GM18868 (cell line): ENCODE measurements around the gene MACO1.
"Not testable (repeated sequence)": the region's sequence is repeated elsewhere in the genome, so short reads cannot be mapped to it uniquely, and the experiment has no call there.

Experiments used
- ATAC-seq: cut with Tn5 transposase; IDR thresholded peaks from one replicate; pipeline ENCODE4 v1.9.1; 2021; ENCODE audit warnings: mild to moderate bottlenecking, moderate library complexity; ENCODE audit not compliant: unreplicated experiment

The MACO1 gene

DNA sequence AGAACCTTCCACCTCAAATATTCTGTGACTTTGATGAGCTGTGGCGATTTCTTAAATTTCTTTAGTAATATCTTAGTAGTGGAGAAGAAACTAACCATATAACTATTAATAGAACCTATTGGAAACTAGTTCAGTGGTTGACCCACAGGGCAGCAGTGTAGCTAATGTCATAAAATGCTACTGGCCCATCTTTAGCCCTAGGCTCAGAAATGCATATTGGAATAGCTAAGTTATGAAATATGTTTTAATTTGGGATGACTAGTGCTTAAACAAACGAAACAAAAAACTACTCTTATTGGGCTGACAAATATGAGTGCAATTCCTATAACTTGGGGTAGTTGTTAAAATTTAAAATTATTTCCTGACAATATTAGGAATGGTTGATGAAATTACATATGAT is 20.2 kb downstream of the MACO1 start:
- no peak for ATAC-seq

- ATAC-seq, result no peak
Observed at GRCh38 chr1:25451908-25452307, 21.2 kb downstream of the MACO1 start.

- no peak for ATAC-seq
Observed at GRCh38 chr1:25456502-25456901, 25.8 kb downstream of the MACO1 start.

- no peak for ATAC-seq
Observed at GRCh38 chr1:25458541-25459298, 28.0 kb downstream of the MACO1 start.

DNA sequence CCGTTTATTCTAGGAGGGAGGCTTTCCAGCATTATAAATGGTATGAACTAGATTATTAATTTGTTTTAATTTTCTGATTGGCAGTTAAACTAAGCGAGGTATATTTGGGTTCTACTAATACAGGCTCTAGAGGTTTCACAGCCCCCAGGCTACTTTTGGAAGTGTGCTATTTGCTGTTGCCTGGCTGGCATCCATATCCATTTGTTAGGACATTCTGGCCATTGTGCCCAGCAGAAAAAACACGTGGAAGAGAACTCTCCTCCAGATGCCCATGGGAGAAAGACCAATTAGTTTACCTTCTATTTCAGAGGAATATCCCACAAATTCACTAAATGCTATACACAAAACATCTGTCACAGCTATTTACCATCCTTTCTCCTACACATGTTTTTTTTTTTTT is 29.3 kb downstream of the MACO1 start:
- ATAC-seq, result no peak

DNA sequence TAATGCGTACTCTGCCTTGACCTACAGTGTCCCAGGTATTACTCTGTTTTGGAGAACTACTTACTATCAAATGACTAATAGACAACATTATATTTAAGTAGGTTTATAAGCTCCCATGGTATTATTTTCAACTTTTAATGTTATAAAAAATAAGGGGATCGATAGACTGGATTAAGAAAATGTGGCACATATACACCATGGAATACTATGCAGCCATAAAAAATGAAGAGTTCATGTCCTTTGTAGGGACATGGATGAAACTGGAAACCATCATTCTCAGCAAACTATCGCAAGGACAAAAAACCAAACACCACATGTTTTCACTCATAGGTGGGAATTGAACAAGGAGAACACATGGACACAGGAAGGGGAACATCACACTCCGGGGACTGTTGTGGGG is 30.1 kb downstream of the MACO1 start:
- ATAC-seq, result not testable (repeated sequence)

- ATAC-seq, result no peak
Observed at GRCh38 chr1:25461849-25462248, 31.2 kb downstream of the MACO1 start.

DNA sequence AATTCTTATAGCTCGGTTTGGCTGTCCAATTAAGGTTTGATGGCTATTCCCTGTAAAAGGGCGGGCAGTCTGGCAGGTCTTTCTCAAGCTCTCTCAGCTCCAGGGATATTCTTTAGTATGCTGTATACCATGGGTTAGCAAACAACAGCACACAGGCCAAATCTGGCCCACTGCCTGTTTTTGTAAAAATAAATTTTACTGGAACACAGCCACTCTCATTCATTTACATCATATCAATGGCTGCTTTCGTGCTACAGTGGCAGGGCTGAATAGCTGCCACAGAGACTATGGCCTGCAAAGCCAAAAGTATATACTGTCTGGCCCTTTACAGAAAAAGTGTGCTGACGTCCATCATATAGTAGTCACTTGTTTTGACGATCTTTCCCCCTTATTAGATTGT is 32.0 kb downstream of the MACO1 start:
- no peak for ATAC-seq

GRCh38 chr1:25467193-25467592 is 36.5 kb downstream of the MACO1 start:
- no peak for ATAC-seq

DNA sequence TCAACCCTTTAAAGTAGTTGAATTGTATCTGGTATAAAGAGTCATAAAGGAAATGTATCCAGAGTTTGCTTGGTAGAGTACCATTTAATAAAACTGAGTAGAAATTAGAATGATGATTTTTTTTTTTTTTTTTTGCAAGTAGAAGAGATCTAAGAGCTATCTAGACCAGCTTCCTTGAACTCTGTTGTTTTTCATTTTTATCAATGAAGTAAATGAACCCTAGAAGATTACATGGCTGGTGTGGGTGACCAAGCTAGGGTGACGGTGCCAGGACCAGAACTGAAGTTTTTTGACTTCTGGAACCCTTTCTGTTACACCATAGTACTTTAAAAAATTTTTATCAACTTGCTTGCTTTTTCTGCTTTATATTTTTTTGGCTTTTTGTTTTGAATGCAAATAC is 36.9 kb downstream of the MACO1 start:
- no peak for ATAC-seq

DNA sequence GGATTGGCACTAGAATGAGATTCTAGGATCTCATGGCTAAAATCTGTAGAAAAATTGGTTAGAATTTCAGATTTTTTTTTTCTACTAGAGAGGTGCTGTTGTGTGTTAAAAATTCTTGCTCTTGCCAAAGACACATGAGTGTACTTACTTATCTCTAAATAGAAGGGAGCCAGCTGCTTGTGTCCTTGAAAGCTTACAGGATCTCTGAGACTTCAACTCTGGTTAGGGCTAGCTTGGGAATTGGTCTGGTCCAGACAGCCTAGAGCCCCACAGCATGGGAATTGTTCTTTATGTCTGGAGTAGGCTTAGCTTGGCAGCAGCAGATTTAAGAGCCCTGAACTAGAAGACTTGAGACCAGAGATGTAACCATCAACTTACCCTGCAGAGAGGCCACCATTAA is 37.3 kb downstream of the MACO1 start:
- no peak for ATAC-seq

GRCh38 chr1:25469177-25469576 is 38.5 kb downstream of the MACO1 start:
- no peak for ATAC-seq

DNA sequence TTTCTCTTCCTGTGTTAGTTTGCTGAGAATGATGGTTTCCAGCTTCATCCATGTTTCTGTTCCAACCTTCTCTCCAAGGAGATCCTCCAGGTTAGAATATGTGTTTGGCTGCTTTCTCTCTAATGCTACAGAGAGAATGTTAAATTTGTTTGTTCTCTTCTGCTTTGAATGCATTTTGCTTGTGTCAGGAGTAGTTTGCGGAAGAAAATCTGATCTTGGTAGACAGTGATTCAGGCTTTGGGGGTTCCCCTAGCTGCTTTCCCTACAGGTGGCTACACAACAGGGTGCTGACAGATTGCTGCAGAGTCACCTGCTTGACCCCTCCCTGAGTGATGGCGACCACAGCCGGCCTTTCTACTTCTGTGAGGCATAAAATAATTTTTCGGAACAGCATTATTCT is 41.8 kb downstream of the MACO1 start:
- no peak for ATAC-seq

DNA sequence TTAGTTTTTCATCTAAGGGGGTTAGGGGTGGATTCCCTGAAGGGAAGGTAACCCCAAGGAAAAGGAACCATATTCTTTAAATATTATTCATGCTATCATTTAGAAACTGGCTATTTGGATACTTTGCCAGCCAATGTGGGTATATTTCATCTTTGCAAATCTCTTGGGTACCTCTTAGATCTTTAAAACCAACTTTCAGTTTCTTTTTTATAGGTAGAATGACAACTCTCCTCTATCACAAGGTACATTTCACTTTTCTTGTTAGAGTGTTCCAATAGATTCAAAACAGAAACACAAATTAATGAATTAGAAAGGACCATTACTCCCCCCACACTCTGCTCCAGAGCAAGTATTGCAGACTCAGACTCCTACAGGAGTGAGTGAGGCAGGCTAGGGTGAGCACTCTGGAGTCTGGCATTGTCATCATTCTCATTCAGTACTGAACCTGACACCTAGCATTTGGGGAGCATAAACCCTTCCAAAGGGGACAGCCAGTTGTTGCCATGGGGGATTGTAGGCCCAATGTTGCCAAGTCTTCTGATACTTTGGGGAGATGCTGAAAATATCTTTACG is 43.0 kb downstream of the MACO1 start:
- ATAC-seq, result no peak

GRCh38 chr1:25474439-25475047 is 43.8 kb downstream of the MACO1 start:
- no peak for ATAC-seq

DNA sequence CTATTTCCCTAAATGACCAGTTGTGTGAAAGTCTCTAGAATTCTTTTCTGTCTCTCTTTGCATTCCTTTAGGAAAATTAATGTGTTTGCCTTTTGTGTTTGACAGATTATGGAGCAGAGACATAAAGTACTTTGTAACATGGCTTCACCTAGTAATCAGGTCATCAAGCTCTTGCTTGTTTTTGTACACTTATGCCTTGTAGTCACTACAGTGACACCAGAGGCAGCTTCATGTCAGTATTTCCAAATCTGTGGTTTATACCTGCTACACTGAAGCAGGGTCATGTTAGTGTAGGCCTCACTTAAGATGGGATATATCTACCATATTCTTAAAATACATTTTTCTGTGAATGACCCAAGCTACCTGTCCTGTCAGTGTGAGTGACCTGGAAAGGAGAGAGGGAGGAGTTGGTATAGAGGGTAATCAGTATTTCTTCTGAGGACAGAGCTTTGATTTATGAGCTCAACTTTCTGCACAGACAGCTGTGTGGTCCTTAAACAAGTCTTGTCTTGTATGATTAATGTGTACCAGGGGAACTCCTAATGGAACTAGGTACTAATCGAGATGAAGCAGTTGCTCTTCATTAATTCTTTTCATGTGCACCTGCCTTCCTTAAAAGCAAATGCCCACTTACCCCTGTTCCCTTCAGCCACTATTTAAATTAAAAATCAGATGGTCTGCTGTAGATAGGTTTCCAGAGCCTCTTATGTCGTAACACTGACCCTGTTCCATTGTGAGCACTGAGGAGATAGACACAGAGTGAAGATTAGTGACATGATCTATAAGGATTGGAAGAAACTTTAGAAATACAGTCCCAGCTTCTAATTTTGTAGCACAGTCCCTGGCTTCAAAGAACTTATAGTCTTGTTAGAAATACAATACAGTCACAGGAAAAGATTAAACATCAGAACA is 45.7 kb downstream of the MACO1 start:
- no peak for ATAC-seq

DNA sequence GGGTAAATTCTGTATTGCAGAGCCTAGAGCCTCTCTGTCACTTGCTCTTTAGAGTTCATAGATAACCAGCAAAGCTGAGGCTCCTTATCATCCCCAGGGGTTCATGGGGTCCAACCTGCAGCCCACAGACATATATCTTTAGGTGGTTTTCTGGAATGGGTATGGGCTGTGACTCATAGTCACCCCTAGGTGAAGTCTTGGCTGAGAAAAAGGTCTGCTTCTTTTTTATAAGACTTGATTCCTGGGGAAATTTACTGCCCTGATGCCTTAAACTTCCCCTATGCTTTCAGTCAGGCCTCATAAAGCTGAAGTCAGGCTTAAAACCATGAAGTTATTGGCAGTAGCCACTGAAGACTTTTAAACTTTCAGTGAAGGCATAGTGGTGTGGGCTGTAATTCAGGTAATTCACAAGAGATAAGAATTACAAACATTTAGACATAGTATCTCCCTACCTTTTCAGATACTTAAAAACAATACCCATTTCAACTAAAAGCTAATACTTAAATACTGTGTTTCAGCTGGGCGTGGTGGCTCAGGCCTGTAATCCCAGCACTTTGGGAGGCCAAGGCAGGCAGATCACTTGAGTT is 46.8 kb downstream of the MACO1 start:
- no peak for ATAC-seq

DNA sequence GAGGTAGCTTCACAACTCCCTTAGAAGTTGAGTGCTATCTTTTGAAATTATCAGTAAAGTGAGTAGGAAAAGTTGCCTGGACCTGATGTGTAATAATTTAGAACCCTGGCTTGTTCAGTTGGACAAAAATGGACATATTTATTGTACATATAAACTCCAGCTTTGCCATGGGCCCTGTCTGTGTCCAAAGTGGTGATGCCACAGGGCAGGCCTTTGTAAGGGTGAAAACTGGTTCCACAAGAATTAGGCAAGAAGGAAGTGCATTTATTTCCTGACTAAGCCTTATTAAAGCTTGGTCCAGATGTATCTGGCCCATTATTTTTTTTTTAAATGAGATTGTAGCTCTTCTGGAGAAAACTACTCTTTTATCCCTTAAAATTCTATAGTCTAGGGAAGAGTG is 47.9 kb downstream of the MACO1 start:
- no peak for ATAC-seq

GRCh38 chr1:25481625-25482024 is 50.9 kb downstream of the MACO1 start:
- no peak for ATAC-seq

- no peak for ATAC-seq
Observed at GRCh38 chr1:25482211-25482610, 51.5 kb downstream of the MACO1 start.

DNA sequence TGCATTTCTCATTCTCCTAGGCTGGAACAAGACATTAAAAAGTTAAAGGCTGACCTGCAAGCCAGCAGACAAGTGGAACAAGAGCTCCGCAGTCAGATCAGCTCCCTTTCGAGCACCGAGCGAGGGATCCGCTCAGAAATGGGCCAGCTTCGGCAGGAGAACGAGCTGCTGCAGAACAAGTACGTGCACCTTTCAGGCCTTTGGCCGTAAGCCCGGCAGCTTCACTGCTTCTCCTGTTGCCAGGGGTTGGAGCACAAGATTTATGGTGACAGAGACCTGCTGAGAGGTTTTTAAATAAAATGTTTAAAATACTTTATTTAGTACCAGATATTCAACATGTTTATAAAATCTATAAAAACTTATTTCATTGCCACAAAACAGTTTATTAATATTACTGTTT is 53.4 kb downstream of the MACO1 start:
- no peak for ATAC-seq
